Stimulated activated CD4-positive, alpha-beta T cell treated with anti-CD3 and anti-CD28 coated beads, Interleukin-12 subunit alpha, Interleukin-12 subunit beta, amount 100 ng/mL, for 24 hours (primary cell): ENCODE results near the gene THOC2.
"Not testable (repeated sequence)": the region's sequence is repeated elsewhere in the genome, so short reads cannot be mapped to it uniquely, and the experiment has no call there.

Source experiments
- DNase-seq, 2 experiments: peaks; one replicate each; pipeline ENCODE4 v3.0.0-alpha.2; 2020; ENCODE audit warnings: low read depth in 2 of 2

Gene THOC2

GRCh38 chrX:123735137-123735536 is 2.3 kb upstream of the THOC2 start:
- DNase-seq = not testable (repeated sequence)

- not testable (repeated sequence) for DNase-seq
Observed at GRCh38 chrX:123734079-123734478, 1.2 kb upstream of the THOC2 start.

- no peak for DNase-seq
Observed at GRCh38 chrX:123731987-123732669, 724 bp downstream of the THOC2 start.

- DNase-seq = no peak
Observed at GRCh38 chrX:123731258-123731986, 1.4 kb downstream of the THOC2 start.

GRCh38 chrX:123728554-123728953 is 4.3 kb downstream of the THOC2 start:
- DNase-seq = no peak

- no peak for DNase-seq
Observed at GRCh38 chrX:123728016-123728415, 4.8 kb downstream of the THOC2 start.

GRCh38 chrX:123722193-123722592 is 10.7 kb downstream of the THOC2 start:
- DNase-seq = not testable (repeated sequence)

- no peak for DNase-seq
Observed at GRCh38 chrX:123720486-123720885, 12.4 kb downstream of the THOC2 start.

GRCh38 chrX:123713841-123714240 is 19.0 kb downstream of the THOC2 start:
- DNase-seq = no peak

- DNase-seq = no peak
Observed at GRCh38 chrX:123713434-123713833, 19.4 kb downstream of the THOC2 start.

GRCh38 chrX:123711201-123711600 is 21.7 kb downstream of the THOC2 start:
- DNase-seq = not testable (repeated sequence)

GRCh38 chrX:123704781-123705180 is 28.1 kb downstream of the THOC2 start:
- no peak for DNase-seq

GRCh38 chrX:123698979-123699520 is 33.8 kb downstream of the THOC2 start:
- no peak for DNase-seq

GRCh38 chrX:123696334-123696733 is 36.5 kb downstream of the THOC2 start:
- DNase-seq = no peak

- no peak for DNase-seq
Observed at GRCh38 chrX:123695242-123695641, 37.6 kb downstream of the THOC2 start.

GRCh38 chrX:123691776-123692175 is 41.1 kb downstream of the THOC2 start:
- no peak for DNase-seq

GRCh38 chrX:123688524-123688923 is 44.3 kb downstream of the THOC2 start:
- no peak for DNase-seq

- DNase-seq = no peak
Observed at GRCh38 chrX:123685232-123685631, 47.6 kb downstream of the THOC2 start.

- no peak for DNase-seq
Observed at GRCh38 chrX:123682186-123682585, 50.7 kb downstream of the THOC2 start.

- not testable (repeated sequence) for DNase-seq
Observed at GRCh38 chrX:123679733-123680460, 53.0 kb downstream of the THOC2 start.

GRCh38 chrX:123675154-123675553 is 57.7 kb downstream of the THOC2 start:
- no peak for DNase-seq

- DNase-seq = no peak
Observed at GRCh38 chrX:123673813-123674212, 59.0 kb downstream of the THOC2 start.
